HL-60 (cell line): ENCODE measurements around the gene AMN.

ENCODE experiments used
- TF ChIP-seq, protein P1 (sequence below): IDR thresholded peaks from 2 replicates; pipeline ENCODE4 v1.6.1; 2012; ENCODE audit warnings: low read depth; ENCODE audit not compliant: insufficient replicate concordance
- TF ChIP-seq, protein P2 (sequence below): IDR thresholded peaks from one replicate; pipeline ENCODE4 v1.5.1; 2011; ENCODE audit warnings: low read length, control low read depth, inconsistent platforms; ENCODE audit not compliant: insufficient read depth

DNA sequence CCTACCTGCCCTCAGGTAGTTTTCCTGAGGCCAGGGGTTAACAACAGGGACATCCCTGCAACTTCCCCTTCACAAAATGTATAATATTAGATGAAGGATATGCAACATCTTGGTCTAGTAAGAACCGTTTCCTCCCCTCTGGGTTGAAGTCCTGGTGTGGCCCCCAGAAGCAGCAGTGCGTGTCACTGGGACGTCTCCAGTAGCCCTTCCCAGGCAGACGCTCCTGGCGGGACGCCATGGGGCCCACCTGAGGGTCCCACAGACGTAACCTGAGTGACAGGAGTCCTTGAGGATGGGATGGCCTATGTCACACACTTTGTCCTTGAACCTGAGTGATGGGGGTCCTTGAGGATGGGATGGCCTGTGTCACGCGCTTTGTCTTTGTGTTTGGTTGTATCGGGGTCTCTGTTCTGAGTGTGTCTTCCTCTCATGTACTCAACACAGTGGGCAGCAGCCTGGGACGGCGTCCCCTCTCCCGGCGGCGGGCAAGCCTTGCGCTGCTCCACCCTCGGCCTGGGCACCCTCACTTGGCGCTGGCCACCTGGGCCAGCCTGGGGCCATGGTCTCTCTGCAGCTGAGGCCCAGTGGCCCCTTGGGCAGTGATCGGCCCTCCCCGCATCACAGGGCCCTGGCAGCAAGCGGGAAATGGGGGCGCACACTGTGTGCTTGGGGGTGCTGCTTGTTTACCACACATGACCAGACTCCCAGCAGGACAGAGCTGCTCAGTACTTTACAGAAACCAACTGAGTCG, 14.3 kb upstream of the AMN start:
- TF ChIP-seq, protein P1, sequence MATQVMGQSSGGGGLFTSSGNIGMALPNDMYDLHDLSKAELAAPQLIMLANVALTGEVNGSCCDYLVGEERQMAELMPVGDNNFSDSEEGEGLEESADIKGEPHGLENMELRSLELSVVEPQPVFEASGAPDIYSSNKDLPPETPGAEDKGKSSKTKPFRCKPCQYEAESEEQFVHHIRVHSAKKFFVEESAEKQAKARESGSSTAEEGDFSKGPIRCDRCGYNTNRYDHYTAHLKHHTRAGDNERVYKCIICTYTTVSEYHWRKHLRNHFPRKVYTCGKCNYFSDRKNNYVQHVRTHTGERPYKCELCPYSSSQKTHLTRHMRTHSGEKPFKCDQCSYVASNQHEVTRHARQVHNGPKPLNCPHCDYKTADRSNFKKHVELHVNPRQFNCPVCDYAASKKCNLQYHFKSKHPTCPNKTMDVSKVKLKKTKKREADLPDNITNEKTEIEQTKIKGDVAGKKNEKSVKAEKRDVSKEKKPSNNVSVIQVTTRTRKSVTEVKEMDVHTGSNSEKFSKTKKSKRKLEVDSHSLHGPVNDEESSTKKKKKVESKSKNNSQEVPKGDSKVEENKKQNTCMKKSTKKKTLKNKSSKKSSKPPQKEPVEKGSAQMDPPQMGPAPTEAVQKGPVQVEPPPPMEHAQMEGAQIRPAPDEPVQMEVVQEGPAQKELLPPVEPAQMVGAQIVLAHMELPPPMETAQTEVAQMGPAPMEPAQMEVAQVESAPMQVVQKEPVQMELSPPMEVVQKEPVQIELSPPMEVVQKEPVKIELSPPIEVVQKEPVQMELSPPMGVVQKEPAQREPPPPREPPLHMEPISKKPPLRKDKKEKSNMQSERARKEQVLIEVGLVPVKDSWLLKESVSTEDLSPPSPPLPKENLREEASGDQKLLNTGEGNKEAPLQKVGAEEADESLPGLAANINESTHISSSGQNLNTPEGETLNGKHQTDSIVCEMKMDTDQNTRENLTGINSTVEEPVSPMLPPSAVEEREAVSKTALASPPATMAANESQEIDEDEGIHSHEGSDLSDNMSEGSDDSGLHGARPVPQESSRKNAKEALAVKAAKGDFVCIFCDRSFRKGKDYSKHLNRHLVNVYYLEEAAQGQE = no peak
- TF ChIP-seq, protein P2, sequence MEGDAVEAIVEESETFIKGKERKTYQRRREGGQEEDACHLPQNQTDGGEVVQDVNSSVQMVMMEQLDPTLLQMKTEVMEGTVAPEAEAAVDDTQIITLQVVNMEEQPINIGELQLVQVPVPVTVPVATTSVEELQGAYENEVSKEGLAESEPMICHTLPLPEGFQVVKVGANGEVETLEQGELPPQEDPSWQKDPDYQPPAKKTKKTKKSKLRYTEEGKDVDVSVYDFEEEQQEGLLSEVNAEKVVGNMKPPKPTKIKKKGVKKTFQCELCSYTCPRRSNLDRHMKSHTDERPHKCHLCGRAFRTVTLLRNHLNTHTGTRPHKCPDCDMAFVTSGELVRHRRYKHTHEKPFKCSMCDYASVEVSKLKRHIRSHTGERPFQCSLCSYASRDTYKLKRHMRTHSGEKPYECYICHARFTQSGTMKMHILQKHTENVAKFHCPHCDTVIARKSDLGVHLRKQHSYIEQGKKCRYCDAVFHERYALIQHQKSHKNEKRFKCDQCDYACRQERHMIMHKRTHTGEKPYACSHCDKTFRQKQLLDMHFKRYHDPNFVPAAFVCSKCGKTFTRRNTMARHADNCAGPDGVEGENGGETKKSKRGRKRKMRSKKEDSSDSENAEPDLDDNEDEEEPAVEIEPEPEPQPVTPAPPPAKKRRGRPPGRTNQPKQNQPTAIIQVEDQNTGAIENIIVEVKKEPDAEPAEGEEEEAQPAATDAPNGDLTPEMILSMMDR = no peak
